ENCODE results near the gene TASP1. TPM values are rescaled to one million over a fixed set of nuclear protein-coding genes. Genes with fewer than 3 reads are reported as not detected.

TASP1 gene
- total RNA-seq, 1 donor: 6.5 TPM

- DNase-seq (ENCODE audit: low read depth): no peak
- H3K4me3 ChIP-seq (ENCODE audit: low read depth, low read length): no peak overlapping the region
- TF ChIP-seq, protein P1, sequence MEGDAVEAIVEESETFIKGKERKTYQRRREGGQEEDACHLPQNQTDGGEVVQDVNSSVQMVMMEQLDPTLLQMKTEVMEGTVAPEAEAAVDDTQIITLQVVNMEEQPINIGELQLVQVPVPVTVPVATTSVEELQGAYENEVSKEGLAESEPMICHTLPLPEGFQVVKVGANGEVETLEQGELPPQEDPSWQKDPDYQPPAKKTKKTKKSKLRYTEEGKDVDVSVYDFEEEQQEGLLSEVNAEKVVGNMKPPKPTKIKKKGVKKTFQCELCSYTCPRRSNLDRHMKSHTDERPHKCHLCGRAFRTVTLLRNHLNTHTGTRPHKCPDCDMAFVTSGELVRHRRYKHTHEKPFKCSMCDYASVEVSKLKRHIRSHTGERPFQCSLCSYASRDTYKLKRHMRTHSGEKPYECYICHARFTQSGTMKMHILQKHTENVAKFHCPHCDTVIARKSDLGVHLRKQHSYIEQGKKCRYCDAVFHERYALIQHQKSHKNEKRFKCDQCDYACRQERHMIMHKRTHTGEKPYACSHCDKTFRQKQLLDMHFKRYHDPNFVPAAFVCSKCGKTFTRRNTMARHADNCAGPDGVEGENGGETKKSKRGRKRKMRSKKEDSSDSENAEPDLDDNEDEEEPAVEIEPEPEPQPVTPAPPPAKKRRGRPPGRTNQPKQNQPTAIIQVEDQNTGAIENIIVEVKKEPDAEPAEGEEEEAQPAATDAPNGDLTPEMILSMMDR (IDR thresholded peaks at IDR 0.05; ENCODE audit: insufficient read depth, low read length): no peak
These were observed 160.4 kb downstream of the TASP1 start for GRCh38 chr20:13478366-13478765.

GRCh38 chr20:13474467-13474866 lies 164.3 kb downstream of the TASP1 start:
- TF ChIP-seq, protein P1 (IDR thresholded peaks at IDR 0.05; ENCODE audit: insufficient read depth, low read length): no peak
- DNase-seq (ENCODE audit: low read depth): no peak
- no peak overlapping the region for H3K4me3 ChIP-seq (ENCODE audit: low read depth, low read length)

- DNase-seq (ENCODE audit: low read depth): no peak
- no peak overlapping the region for H3K4me3 ChIP-seq (ENCODE audit: low read depth, low read length)
- TF ChIP-seq, protein P1 (IDR thresholded peaks at IDR 0.05; ENCODE audit: insufficient read depth, low read length): no peak
These were observed 169.5 kb downstream of the TASP1 start for GRCh38 chr20:13469262-13469661.

GRCh38 chr20:13468166-13468565 lies 170.6 kb downstream of the TASP1 start:
- TF ChIP-seq, protein P1 (IDR thresholded peaks at IDR 0.05; ENCODE audit: insufficient read depth, low read length): no peak
- no peak for DNase-seq (ENCODE audit: low read depth)
- no peak overlapping the region for H3K4me3 ChIP-seq (ENCODE audit: low read depth, low read length)

- DNase-seq (ENCODE audit: low read depth): no peak
These were observed 174.0 kb downstream of the TASP1 start for GRCh38 chr20:13464702-13465101.

DNA sequence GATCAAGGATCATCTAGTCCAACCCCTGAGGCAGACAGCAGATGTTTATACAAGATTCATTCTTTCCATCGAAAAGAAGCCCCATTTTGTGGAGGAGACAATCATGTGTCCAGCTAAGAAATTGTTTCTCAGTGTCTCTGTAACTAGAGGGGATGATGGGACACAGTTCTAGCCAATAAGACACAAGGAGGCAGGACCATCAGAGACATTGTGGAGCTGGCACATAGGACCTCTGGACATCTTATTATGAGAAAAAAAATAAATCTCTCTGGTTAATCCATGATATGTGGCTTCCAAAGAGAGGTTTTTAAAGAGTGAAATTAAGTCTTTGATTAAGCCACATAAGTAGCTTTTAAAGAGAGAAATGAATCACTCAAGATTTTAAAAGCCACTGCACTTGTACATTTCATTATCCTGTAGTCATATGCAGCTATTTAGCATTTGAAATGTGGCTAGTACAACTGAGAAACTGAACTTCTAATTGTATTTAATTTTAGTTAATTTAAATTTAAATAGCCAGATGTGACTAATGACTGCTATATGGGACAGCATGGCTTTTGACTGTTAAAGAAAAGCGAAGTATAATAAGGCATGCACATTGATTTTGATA lies 176.8 kb downstream of the TASP1 start:
- TF ChIP-seq, protein P1 (IDR thresholded peaks at IDR 0.05; ENCODE audit: insufficient read depth, low read length): no peak
- H3K4me3 ChIP-seq (ENCODE audit: low read depth, low read length): no peak overlapping the region

More at GRCh38 chr20:13464702-13465101, 174.0 kb downstream of the TASP1 start:
- H3K4me3 ChIP-seq (ENCODE audit: low read depth, low read length): no peak overlapping the region
- TF ChIP-seq, protein P1 (IDR thresholded peaks at IDR 0.05; ENCODE audit: insufficient read depth, low read length): no peak

More for the DNA sequence above, 176.8 kb downstream of the TASP1 start:
- DNase-seq (ENCODE audit: low read depth): no peak
